Endodermal cell (in vitro differentiated cells): ENCODE data around the gene TUBB2A. TPM values are rescaled to one million over a fixed set of nuclear protein-coding genes. Genes with fewer than 3 reads are reported as not detected.

Experiments used
- DNase-seq: peaks from one replicate; pipeline ENCODE4 v3.0.0-alpha.2; 2017
- H3K27ac ChIP-seq: 2 replicates; pipeline ENCODE4 v1.5.1; 2013; ENCODE audit warnings: mild to moderate bottlenecking, low read depth, low read length, moderate library complexity
- H3K27me3 ChIP-seq: 2 replicates; pipeline ENCODE4 v1.6.1; 2013; ENCODE audit warnings: mild to moderate bottlenecking, low read length, moderate library complexity; ENCODE audit not compliant: insufficient read depth, control insufficient read depth, poor library complexity, severe bottlenecking
- H3K36me3 ChIP-seq: 2 replicates; pipeline ENCODE4 v1.7.0; 2013; ENCODE audit warnings: mild to moderate bottlenecking, low read length, moderate library complexity; ENCODE audit not compliant: control insufficient read depth, insufficient read depth
- H3K4me1 ChIP-seq: one replicate; pipeline ENCODE4 v1.7.0; 2013; ENCODE audit warnings: low read length; ENCODE audit not compliant: control insufficient read depth, insufficient read depth
- H3K4me3 ChIP-seq: 2 replicates; pipeline ENCODE4 v1.5.1; 2013; ENCODE audit warnings: mild to moderate bottlenecking, low read length, moderate library complexity
- H3K9ac ChIP-seq: 2 replicates; pipeline ENCODE4 v1.6.1; 2013; ENCODE audit warnings: mild to moderate bottlenecking, low read length, moderate library complexity; ENCODE audit not compliant: poor library complexity, severe bottlenecking; ENCODE audit errors: extremely low read depth
- H3K9me3 ChIP-seq: 2 replicates; pipeline ENCODE4 v1.6.1; 2013; ENCODE audit warnings: mild to moderate bottlenecking, low read length, moderate library complexity; ENCODE audit not compliant: control insufficient read depth
- H3K27ac Mint-ChIP-seq: 2 replicates; pipeline ENCODE4 v1.8.0; 2020; ENCODE audit warnings: mixed read lengths
- H3K27me3 Mint-ChIP-seq: 2 replicates; pipeline ENCODE4 v1.8.0; 2021; ENCODE audit warnings: mild to moderate bottlenecking, mixed read lengths; ENCODE audit not compliant: insufficient read depth
- H3K36me3 Mint-ChIP-seq: 2 replicates; pipeline ENCODE4 v1.8.0; 2020; ENCODE audit warnings: low read depth, mixed read lengths
- H3K4me1 Mint-ChIP-seq: 2 replicates; pipeline ENCODE4 v1.8.0; 2020; ENCODE audit warnings: mixed read lengths
- H3K4me3 Mint-ChIP-seq: 2 replicates; pipeline ENCODE4 v1.8.0; 2020; ENCODE audit warnings: mild to moderate bottlenecking, moderate library complexity, mixed read lengths
- H3K9me3 Mint-ChIP-seq: 2 replicates; pipeline ENCODE4 v1.8.0; 2020; ENCODE audit warnings: mild to moderate bottlenecking, mixed read lengths
- WGBS, 2 experiments: methylation state at CpG; one replicate each; pipeline versions ENCODE4 v1.1.5 to v1.1.7; 2013; ENCODE audit warnings: missing lambda C conversion rate in 2 of 2, mixed read lengths in 1 of 2; ENCODE audit not compliant: insufficient coverage in 1 of 2, insufficient read length in 1 of 2; 5-methylcytosine and 5-hydroxymethylcytosine counted together
- total RNA-seq, 2 donors: library from RNA; stranded (reverse); fragmentation: NEBNext Ultra II Directional in 1 of 2; extraction: Animal tissue kit (Norgen Biotek cat#: 25700) in 1 of 2; gene quantifications; 2 replicates in 1 of 2; 3 replicates in 1 of 2; pipeline ENCODE4 v1.2.1, GENCODE V29; 2021
- TF ChIP-seq, protein P1 (sequence below): fragments of 200-600 bp; sonication (generic); conservative IDR thresholded peaks from 2 replicates; pipeline ENCODE4 v1.5.0; 2021; ENCODE audit warnings: antibody characterized with exemption, mild to moderate bottlenecking

The TUBB2A gene
- total RNA-seq, 2 donors from 2014 or later: 262 to 297 TPM

DNA sequence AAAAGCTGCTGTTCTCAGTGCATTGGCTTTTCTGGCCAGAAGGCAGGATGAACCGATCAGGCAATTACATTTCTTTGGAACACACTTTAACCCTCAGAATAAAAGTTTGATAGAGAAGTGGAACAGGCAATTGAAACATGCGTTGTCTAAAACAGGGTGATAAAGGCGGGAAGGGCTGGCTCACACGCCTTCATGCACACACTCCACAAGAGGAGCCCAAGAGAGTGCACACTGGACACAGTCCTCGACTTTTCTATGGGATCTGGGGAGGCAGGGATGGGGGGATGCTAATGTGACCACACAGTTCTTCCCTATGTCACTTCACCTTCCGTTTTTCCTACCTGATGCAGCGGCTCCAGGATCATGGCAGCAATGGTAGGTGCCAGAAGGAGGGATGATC lies 30.9 kb upstream of the TUBB2A start:
- Histone ChIP-seq H3K27me3 (no peaks in the 10 kb centered on the region), H3K36me3 (no peaks in the 10 kb centered on the region), H3K4me1 (peaks cover 2% of the 10 kb centered on the region), H3K9ac (no peak overlapping the region), H3K9me3 (peaks cover 19% of the 10 kb centered on the region), H3K4me3 (no peak overlapping the region), H3K27ac (no peak overlapping the region)
- Mint-ChIP-seq H3K4me1 (peaks cover 12% of the 10 kb centered on the region), H3K27ac (no peak overlapping the region), H3K9me3 (peaks cover 21% of the 10 kb centered on the region), H3K27me3 (no peaks in the 10 kb centered on the region), H3K36me3 (peaks cover 2% of the 10 kb centered on the region), H3K4me3 (no peak overlapping the region)
- TF ChIP-seq, protein P1, sequence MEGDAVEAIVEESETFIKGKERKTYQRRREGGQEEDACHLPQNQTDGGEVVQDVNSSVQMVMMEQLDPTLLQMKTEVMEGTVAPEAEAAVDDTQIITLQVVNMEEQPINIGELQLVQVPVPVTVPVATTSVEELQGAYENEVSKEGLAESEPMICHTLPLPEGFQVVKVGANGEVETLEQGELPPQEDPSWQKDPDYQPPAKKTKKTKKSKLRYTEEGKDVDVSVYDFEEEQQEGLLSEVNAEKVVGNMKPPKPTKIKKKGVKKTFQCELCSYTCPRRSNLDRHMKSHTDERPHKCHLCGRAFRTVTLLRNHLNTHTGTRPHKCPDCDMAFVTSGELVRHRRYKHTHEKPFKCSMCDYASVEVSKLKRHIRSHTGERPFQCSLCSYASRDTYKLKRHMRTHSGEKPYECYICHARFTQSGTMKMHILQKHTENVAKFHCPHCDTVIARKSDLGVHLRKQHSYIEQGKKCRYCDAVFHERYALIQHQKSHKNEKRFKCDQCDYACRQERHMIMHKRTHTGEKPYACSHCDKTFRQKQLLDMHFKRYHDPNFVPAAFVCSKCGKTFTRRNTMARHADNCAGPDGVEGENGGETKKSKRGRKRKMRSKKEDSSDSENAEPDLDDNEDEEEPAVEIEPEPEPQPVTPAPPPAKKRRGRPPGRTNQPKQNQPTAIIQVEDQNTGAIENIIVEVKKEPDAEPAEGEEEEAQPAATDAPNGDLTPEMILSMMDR: no peak
- no peak for DNase-seq
- WGBS, 2 experiments: 90 to 95% methylated on average over 5 to 7 of the region's 7 CpGs

DNA sequence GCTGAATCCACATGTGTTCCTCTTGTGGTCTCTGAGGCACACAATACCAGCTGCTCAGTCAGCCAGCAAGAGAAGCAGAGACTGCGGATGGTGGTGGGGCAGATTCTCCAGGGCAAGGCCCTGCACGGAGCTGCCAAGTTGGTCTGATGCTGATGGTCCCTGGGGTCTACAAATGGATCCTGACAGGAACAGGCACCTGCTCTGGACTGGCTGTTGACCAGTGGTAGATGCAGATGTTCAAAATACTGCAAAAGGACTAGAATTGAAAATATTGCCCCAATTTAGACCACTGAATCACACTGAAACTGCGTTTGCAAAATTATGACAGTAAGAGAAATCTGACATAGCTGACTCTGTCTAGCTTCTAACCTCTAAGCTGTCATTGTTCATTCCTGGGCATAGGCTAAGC lies 29.6 kb upstream of the TUBB2A start:
- no peaks in the 10 kb centered on the region for H3K27me3 ChIP-seq
- Mint-ChIP-seq H3K27ac (no peak overlapping the region), H3K9me3 (peaks cover 21% of the 10 kb centered on the region), H3K27me3 (no peaks in the 10 kb centered on the region), H3K4me3 (no peak overlapping the region), H3K36me3 (peaks cover 2% of the 10 kb centered on the region), H3K4me1 (peaks cover 11% of the 10 kb centered on the region)
- H3K27ac ChIP-seq: no peak overlapping the region
- DNase-seq: no peak
- WGBS, 2 experiments: 94 to 96% methylated on average over 3 of the region's 3 CpGs
- H3K36me3 ChIP-seq: no peaks in the 10 kb centered on the region
- H3K4me1 ChIP-seq: peaks cover 4% of the 10 kb centered on the region
- H3K9me3 ChIP-seq: peaks cover 19% of the 10 kb centered on the region
- no peak overlapping the region for H3K9ac ChIP-seq
- TF ChIP-seq, protein P1: no peak
- no peak overlapping the region for H3K4me3 ChIP-seq

DNA sequence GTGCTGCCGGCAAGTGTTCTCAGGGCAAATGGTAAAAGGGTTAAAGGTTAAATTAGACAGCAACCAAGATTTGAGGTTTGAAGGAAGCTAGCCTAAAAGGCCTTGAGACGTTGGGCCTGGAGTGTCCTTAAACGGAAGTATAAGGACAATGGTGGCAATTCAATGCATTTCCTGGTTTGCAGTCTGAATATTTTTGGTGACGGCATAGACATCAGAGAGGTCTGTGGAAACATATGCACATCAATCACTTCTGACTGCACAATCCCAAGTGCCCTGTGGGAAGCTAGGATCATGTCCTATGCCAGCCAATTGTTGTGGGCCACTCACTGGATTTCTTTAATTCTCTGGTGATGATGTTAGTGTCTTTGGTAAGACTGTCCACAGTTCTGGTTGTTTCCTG lies 25.7 kb upstream of the TUBB2A start:
- no peak overlapping the region for H3K27ac Mint-ChIP-seq
- no peak overlapping the region for H3K27ac ChIP-seq
- no peak overlapping the region for H3K9ac ChIP-seq

More for the DNA sequence above, 25.7 kb upstream of the TUBB2A start:
- H3K9me3 Mint-ChIP-seq: peaks cover 11% of the 10 kb centered on the region
- H3K4me3 Mint-ChIP-seq: no peak overlapping the region
- H3K27me3 Mint-ChIP-seq: no peaks in the 10 kb centered on the region
- DNase-seq: no peak
- peaks cover 11% of the 10 kb centered on the region for H3K4me1 Mint-ChIP-seq
- H3K36me3 ChIP-seq: no peaks in the 10 kb centered on the region
- peaks cover 4% of the 10 kb centered on the region for H3K4me1 ChIP-seq
- H3K36me3 Mint-ChIP-seq: no peaks in the 10 kb centered on the region
- no peaks in the 10 kb centered on the region for H3K27me3 ChIP-seq
- peaks cover 8% of the 10 kb centered on the region for H3K9me3 ChIP-seq
- TF ChIP-seq, protein P1: no peak
- 71 to 95% methylated on average over 4 of the region's 4 CpGs for WGBS, 2 experiments
- peak overlapping the region; percentile 39 for H3K4me3 ChIP-seq
